Activated CD4-positive, alpha-beta T cell treated with anti-CD3 and anti-CD28 coated beads, Interleukin-2, amount 10 ng/mL, durations not matched to agents 24 days and 14 days (primary cell): ENCODE measurements around the gene LRIG1. TPM values are rescaled to one million over a fixed set of nuclear protein-coding genes. Genes with fewer than 3 reads are reported as not detected.
A peak's percentile ranks its signal among the peaks of the same experiment; 100 is the strongest.

Source experiments
- DNase-seq: peaks from one replicate; pipeline ENCODE4 v3.0.0; 2022
- H3K27ac Mint-ChIP-seq: one replicate; pipeline ENCODE4 v1.8.0; 2022; ENCODE audit warnings: mild to moderate bottlenecking, mixed read lengths
- H3K27me3 Mint-ChIP-seq: one replicate; pipeline ENCODE4 v1.8.0; 2022; ENCODE audit warnings: mixed read lengths
- H3K36me3 Mint-ChIP-seq: one replicate; pipeline ENCODE4 v1.8.0; 2022; ENCODE audit warnings: low read depth, mild to moderate bottlenecking, mixed read lengths
- H3K4me1 Mint-ChIP-seq: one replicate; pipeline ENCODE4 v1.8.0; 2021; ENCODE audit warnings: mixed read lengths
- H3K4me3 Mint-ChIP-seq: one replicate; pipeline ENCODE4 v1.8.0; 2022; ENCODE audit warnings: mild to moderate bottlenecking, moderate library complexity, mixed read lengths
- H3K9me3 Mint-ChIP-seq: one replicate; pipeline ENCODE4 v1.8.0; 2021; ENCODE audit warnings: mixed read lengths
- intact Hi-C: fragments of 100-400 bp; cut with micrococcal nuclease; formaldehyde crosslinking; loops from one replicate; pipeline ENCODE4 v1.15.1; 2023
- total RNA-seq: library from RNA; stranded (reverse); gene quantifications from 2 replicates; pipeline ENCODE4 v1.2.3, GENCODE V29; 2022

Gene LRIG1
- total RNA-seq, 1 donor from 2014 or later, result 50.3 TPM

DNA sequence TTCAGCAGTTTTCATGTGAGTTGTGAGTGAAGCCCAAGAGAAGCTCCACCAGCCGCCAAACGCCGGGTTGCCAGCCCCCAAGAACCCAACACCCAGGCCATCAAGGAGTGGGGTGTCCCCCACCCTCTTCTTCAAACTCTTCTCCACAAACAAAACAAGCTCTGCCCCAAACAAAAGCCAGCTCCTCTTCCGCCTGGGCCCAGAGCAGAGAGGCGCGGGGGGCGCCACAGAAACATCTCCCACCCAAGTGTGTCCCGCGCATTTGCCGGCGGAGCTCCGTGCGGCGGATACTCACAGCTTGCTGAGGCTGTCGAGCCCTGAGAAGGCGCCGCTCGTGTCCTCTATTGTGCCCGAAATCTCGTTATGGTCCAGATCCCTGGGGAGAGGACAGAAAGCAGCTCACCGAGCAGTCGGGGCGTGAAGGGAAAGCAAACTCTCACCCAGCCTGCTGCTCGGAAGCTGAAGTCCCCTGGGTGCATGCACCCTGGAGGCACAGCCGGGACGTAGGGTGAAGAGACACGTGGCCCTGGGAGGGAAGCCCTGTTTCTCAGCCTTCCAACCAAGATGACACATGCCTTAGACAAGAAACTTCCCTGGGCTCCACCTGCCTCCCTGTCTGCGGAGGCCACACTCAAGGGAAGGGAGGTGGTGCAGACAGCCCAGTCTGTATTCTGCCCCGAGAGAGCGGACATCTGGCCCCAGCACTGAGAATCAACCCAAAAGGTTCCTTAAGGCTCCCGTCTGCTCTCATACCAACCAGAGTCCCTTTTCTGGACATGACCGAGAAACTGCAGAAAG, 95.7 kb downstream of the LRIG1 start:
- intact Hi-C loops, result loop anchor here (5.0 kb wide), 1 partner anchor 62 kb away; no protein-coding TSS in a partner anchor
- H3K4me3 Mint-ChIP-seq, result no peak overlapping the region
- peaks cover 5% of the 10 kb centered on the region for H3K4me1 Mint-ChIP-seq
- no peak for DNase-seq
- H3K9me3 Mint-ChIP-seq, result no peaks in the 10 kb centered on the region
- H3K27me3 Mint-ChIP-seq, result no peaks in the 10 kb centered on the region
- no peak overlapping the region for H3K27ac Mint-ChIP-seq
- H3K36me3 Mint-ChIP-seq, result peaks cover 42% of the 10 kb centered on the region

DNA sequence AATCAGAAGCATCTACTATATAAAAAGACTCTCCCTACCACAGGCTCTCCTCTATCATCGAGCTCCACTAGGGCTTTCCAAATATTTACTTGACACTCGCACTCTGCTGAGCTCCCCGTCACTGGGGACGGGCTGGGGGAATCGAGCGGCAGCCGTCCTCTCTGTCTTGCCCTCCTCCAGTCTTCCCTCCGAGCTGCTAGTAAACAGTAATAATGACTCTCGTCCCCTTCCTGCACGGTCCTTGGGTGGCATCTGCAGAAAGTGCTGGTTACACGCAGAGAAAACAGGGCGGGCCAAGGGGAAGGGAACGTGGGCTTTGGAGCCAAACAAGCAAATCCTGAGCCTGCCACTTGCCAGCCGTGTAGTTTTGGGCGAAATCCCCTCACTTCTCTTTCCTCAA, 96.6 kb downstream of the LRIG1 start:
- Mint-ChIP-seq H3K9me3 (no peaks in the 10 kb centered on the region), H3K4me1 (peaks cover 5% of the 10 kb centered on the region), H3K4me3 (no peak overlapping the region), H3K27ac (no peak overlapping the region), H3K36me3 (peaks cover 41% of the 10 kb centered on the region), H3K27me3 (no peaks in the 10 kb centered on the region)
- no peak for DNase-seq
- intact Hi-C loops, result no loop called here

DNA sequence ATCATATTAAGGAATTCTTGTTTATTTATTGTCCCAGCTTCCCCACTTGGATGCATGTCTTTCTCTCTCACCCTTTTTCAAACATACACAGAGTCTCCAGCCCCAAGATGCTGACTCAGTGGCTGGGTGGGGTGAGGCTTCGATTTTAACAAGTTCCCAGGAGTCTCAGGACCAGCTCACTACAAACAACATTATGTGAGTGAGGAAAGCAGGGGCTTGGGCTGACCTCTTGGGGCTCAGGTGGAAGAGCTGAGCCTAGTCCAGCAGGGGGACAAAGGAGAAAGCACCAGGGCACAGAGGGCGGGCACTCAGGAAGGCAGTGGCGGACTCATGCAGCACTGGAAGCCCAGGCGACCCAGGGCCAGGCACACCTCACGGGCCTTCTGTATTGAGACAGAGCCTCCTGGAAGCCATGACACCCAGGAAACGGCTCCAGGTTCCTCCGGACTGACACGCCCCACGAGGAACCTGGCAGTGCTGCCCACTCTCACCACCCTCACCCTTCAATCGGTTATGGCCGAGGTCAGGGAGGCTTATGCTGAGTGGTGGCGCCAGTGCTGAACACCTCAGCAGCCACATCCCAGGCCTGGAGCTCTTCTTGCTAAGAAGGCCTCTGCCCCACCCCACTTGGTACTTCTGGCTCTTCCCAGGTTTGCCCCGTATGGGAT, 97.4 kb downstream of the LRIG1 start:
- DNase-seq, result no peak
- Mint-ChIP-seq H3K4me1 (peaks cover 3% of the 10 kb centered on the region), H3K9me3 (no peaks in the 10 kb centered on the region), H3K27ac (no peak overlapping the region), H3K27me3 (no peaks in the 10 kb centered on the region), H3K36me3 (peaks cover 38% of the 10 kb centered on the region), H3K4me3 (no peak overlapping the region)
- intact Hi-C loops, result no loop called here

DNA sequence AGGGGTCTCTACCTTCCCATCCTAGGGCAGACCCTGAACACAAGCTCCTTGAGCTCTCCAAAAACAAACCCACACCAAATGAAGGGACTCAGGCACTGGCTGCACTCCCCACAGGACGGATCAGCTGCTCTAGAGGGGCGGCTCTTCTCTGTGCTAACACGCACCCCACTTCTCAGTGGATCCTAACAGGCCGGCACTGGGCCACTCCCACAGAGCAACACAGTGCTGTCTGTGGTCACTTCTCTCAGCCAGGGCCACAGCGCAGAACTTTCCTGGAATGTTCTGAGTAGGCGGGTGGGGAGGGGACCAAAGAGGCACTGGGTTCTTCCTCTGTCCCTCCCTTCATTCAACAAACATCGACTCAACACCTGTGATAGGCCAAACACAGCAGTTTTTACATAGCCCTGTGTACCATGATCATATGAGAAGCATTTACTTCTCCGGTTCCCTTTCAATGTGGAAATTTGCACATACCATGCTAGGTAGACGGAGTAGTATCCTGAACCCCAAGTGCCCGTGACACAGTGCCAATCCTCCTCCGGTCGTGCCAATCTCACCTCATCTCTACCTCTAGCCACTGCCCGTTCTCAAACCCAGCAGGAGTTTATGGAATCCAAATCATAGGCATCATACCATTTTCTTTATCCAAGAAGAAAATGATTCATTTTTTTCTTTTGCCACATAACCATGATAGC, 98.1 kb downstream of the LRIG1 start:
- Mint-ChIP-seq H3K4me1 (no peaks in the 10 kb centered on the region), H3K36me3 (peaks cover 38% of the 10 kb centered on the region), H3K4me3 (no peak overlapping the region), H3K9me3 (no peaks in the 10 kb centered on the region), H3K27ac (peak overlapping the region; percentile 1), H3K27me3 (no peaks in the 10 kb centered on the region)
- intact Hi-C loops, result no loop called here
- no peak for DNase-seq

DNA sequence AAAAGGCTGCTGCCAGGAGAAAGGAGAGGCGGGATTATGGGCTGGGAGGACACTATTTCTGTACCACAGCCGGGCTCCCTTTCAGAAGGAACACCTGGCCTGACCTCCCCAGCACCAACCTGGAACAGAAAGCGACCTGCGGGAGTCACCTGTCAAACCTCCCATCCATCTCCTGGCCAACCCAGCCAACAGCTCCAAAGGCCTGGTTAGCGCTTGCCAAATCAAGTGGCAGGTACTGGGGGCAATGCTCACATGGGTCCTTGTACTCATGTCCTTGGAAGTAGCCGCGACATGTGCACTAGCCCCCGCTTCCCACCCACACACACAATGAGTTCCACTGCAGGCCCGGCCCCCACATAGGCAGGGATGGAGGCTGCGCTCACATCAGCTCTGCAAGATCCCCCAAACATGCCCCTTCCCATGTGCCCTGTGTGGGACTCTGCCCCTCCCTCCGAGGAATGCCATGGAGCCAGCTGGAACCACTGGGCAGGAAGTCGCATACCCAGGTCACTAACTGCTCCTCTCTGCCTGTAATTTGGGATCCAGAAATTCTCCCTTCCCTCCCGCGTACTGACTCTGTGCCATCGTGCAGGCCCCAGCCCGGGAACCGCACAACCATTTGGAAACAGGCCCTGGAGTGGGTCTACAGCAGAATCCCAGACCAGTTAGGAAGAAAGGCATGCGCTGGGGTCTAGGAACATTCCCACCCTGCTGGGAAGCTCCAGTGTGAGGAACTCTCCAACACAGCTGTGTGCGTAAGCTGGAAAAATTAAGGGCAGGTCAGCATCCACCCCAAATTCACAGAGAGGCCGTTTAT, 98.9 kb downstream of the LRIG1 start:
- intact Hi-C loops, result no loop called here
- Mint-ChIP-seq H3K27ac (no peak overlapping the region), H3K27me3 (no peaks in the 10 kb centered on the region), H3K9me3 (no peaks in the 10 kb centered on the region), H3K4me1 (no peaks in the 10 kb centered on the region), H3K36me3 (peaks cover 41% of the 10 kb centered on the region), H3K4me3 (no peak overlapping the region)
- no peak for DNase-seq

DNA sequence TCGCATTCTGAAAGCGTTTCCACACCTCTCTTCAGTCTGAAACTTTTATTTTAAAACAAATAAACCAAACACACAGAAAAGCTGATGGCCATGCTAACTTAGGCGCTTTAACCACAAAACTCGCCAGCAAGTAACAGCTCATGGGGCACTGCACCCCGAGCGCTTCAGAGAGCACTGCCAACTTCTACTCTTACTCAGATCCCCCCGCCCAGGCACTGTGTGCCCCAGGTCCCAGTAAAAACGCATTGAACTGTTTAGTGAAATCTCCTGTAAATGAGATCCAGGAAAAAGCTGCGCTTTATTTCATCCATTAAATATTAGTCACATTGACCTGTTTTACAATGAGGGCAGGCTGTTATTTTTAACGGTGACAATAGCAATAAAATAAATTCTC, 99.7 kb downstream of the LRIG1 start:
- no peaks in the 10 kb centered on the region for H3K4me1 Mint-ChIP-seq
- intact Hi-C loops, result no loop called here
- no peak for DNase-seq
- H3K27ac Mint-ChIP-seq, result no peak overlapping the region
- no peak overlapping the region for H3K4me3 Mint-ChIP-seq
- peaks cover 47% of the 10 kb centered on the region for H3K36me3 Mint-ChIP-seq
- H3K9me3 Mint-ChIP-seq, result no peaks in the 10 kb centered on the region
- no peaks in the 10 kb centered on the region for H3K27me3 Mint-ChIP-seq

DNA sequence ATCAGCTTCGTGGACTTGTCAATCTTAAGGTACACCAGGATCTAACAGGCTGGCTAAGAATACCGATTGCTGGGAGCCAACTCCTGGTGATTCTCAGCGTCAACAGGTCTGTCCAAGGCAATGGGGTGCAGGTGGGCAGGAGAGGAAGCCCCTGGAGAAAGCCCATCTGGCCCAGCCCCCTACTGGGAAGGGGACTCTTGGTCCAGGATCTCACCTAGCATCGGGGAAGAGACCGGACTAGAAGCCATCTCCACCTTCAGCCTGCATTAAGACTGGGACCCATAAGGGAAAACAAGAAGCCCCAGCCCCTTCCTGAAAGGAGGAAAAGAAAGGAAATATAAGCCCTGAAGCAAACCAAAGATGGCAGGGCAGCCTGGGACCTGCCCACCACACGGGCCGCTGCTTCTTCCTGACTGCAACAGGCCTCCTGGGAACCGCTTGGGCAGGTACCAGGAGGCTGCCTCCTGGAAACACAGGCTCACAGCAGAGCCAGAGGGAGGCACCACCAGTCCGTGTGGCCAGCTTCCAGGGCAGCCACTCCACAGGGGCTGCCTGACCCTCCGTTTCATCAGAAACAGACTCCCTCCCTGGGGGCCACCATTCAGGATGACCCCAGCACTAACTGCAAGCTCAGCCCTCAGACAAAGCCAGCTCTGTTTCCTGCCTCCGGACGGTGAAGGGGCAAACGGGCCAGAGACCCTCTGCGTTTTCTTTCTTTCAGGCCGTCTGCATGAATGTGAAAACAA, 100.2 kb downstream of the LRIG1 start:
- intact Hi-C loops, result no loop called here
- DNase-seq, result no peak
- no peaks in the 10 kb centered on the region for H3K9me3 Mint-ChIP-seq
- H3K4me1 Mint-ChIP-seq, result no peaks in the 10 kb centered on the region
- no peaks in the 10 kb centered on the region for H3K27me3 Mint-ChIP-seq
- H3K27ac Mint-ChIP-seq, result no peak overlapping the region
- no peak overlapping the region for H3K4me3 Mint-ChIP-seq
- peaks cover 49% of the 10 kb centered on the region for H3K36me3 Mint-ChIP-seq

DNA sequence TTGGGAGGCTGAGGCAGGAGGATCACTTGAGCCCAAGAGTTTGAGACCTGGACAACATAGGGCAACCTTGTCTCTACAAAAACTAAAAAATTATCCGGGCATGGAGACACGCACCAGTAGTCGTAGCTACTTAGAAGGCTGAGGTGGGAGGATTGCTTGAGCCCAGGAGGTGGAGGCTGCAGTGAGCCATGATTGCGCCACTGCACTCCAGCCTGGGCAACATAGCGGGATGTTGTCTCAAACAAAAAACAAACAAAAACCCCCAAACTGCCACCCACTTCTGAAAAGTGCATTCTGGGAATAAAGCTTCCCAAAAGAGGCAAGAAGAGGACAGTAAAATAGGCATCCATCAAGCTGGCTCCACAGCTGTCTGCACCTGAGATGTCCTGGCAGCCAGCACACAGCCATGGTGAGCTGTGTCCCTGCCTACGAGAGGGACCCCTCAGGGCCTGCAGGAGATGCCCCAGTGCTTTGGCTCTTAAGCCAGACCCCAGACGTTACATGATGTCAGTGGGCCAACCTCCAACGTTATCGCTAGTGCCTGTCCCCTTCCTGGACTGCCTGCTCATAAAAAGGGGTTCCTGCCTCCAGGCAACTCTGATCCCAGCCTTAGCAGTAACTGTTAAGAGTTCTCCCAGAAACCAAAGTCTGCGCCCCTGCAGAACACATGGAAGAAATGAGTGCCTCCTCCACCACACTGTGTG, 101.1 kb downstream of the LRIG1 start:
- Mint-ChIP-seq H3K4me1 (peaks cover 6% of the 10 kb centered on the region), H3K36me3 (peaks cover 51% of the 10 kb centered on the region), H3K9me3 (no peaks in the 10 kb centered on the region), H3K27me3 (no peaks in the 10 kb centered on the region), H3K4me3 (no peak overlapping the region), H3K27ac (no peak overlapping the region)
- no peak for DNase-seq
- intact Hi-C loops, result no loop called here

DNA sequence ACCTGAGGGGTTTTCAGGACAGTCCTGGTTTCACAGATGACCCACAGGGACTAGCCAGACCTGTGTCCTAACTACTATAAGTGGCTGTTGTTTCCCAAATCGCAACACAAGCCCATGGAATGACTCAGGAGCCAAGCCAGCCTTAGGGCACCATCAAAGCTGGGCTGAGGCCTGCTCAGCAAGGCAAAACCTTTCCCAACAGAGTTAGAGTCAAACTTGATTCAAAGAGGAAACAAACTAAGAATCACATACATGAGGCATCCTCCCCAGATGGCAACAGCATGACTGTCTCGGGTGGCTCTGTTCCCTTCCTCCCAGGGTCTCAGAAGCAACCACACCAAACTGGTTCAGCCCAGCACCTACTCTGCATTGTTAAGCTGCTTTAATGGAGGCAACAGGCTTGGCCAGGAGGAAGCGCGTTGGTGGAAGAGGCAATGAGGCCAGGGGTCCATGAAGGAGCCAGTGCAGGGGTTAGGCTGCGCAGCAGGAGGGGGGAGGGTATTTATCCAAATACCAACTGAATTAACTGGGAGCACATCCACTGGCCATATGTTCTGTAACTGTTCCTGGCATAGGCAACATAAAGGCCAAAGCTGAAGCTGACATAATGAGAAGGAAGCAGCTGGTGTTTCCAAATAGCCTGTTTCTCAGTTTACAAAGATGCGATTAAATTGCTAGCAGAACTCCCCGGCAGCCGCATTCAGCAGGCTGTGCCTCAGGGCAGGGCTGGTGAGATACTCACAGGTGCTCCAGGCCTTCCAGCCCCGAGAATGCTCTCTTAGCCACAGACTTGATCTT, 102.4 kb downstream of the LRIG1 start:
- no peak overlapping the region for H3K27ac Mint-ChIP-seq

DNA sequence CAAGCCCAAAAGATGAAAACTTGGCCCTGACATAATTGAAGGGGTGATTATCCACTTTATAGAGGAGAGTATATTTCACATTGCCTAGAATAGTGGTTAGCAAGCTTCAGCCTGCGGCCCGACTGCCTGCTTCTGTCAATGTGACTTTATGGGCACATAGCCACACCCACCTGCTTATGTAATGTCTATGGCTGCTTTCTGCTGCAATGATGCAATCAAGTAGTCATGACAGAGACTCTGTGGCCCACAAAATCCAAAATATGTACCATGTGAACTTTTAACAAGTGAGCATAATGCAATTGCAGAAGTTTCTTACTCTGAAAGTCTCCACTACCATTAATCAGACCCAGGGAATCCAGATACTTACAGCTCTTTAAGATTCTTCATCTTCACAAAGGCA, 103.1 kb downstream of the LRIG1 start:
- peaks cover 56% of the 10 kb centered on the region for H3K36me3 Mint-ChIP-seq
- peaks cover 23% of the 10 kb centered on the region for H3K4me1 Mint-ChIP-seq
- H3K4me3 Mint-ChIP-seq, result no peak overlapping the region
- no peaks in the 10 kb centered on the region for H3K9me3 Mint-ChIP-seq
- no peaks in the 10 kb centered on the region for H3K27me3 Mint-ChIP-seq
- DNase-seq, result no peak
- intact Hi-C loops, result no loop called here
- H3K27ac Mint-ChIP-seq, result no peak overlapping the region

More for the DNA sequence above, 102.4 kb downstream of the LRIG1 start:
- peaks cover 19% of the 10 kb centered on the region for H3K4me1 Mint-ChIP-seq
- peaks cover 56% of the 10 kb centered on the region for H3K36me3 Mint-ChIP-seq
- DNase-seq, result no peak
- H3K9me3 Mint-ChIP-seq, result no peaks in the 10 kb centered on the region
- H3K4me3 Mint-ChIP-seq, result no peak overlapping the region
- intact Hi-C loops, result no loop called here
- no peaks in the 10 kb centered on the region for H3K27me3 Mint-ChIP-seq

DNA sequence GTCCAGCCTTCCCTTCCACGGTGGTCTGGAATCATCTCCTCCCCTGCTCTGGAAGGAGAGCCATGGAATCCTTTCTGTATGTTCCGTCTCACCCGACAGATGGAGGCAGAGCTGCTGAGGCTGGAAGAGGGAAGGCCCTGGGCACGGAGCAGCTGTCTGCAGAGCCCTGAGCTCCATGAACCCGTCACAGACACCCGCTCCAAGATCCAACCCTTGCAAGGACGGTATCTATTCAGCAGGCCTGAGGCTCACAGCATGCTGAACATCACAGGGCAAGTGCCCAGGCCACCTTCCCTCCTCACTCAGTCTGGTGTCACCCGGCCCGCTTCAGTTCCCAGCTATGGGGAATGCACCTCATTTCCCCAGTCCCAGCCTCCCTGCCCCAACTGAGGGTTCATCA, 103.9 kb downstream of the LRIG1 start:
- Mint-ChIP-seq H3K27me3 (no peaks in the 10 kb centered on the region), H3K27ac (no peak overlapping the region), H3K4me1 (peaks cover 23% of the 10 kb centered on the region), H3K36me3 (peaks cover 60% of the 10 kb centered on the region), H3K9me3 (no peaks in the 10 kb centered on the region), H3K4me3 (no peak overlapping the region)
- no peak for DNase-seq
- intact Hi-C loops, result no loop called here

DNA sequence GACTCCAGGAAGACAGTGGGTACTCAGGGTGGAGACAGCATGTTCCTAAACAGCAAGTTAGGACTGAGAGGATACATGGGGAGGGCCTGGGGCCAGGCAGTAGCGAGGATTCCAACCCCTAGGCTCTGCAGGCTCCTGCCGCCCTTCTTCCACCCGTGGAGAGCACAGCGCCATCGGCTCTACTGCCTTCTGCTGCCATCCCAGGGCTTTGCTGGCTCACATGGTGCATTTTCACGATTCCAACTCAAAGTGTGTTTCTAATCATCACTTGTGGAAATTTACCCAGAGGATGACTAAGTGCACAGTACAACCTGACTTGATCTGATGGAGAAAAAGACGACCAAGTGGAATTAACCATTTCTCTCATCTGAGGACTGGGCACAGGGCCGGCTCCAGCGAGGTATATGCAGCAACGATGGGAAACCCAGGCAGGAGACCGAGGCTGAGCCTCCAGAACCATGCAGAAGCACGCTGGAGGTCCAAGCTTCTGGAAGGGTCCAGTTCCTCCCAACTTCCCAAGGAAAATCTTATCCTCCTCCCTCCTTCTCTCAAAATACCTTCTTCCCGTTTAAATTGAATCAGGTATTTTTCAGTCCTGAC, 104.6 kb downstream of the LRIG1 start:
- no peaks in the 10 kb centered on the region for H3K27me3 Mint-ChIP-seq

More for the DNA sequence above, 104.6 kb downstream of the LRIG1 start:
- H3K9me3 Mint-ChIP-seq, result no peaks in the 10 kb centered on the region
- DNase-seq, result no peak
- intact Hi-C loops, result no loop called here
- no peak overlapping the region for H3K4me3 Mint-ChIP-seq
- H3K4me1 Mint-ChIP-seq, result peaks cover 23% of the 10 kb centered on the region
- H3K36me3 Mint-ChIP-seq, result peaks cover 62% of the 10 kb centered on the region
- H3K27ac Mint-ChIP-seq, result no peak overlapping the region
